Cardiac fibroblast (primary cell): ENCODE data around the gene CFAP141.
A peak's percentile ranks its signal among the peaks of the same experiment; 100 is the strongest.

ENCODE experiments used
- DNase-seq, 2 donors: peaks; one replicate each; pipeline versions ENCODE4 v3.0.0 to v3.0.0-alpha.2; 2010; ENCODE audit warnings: low read depth in 2 of 2
- H3K4me3 ChIP-seq, 2 donors: replicated peaks in 1 of 2; 1 replicate in 1 of 2; 2 replicates in 1 of 2; pipeline ENCODE4 v1.5.1; 2011; ENCODE audit warnings: low read depth in 2 of 2, low read length in 2 of 2, mild to moderate bottlenecking in 2 of 2, moderate library complexity in 1 of 2
- CTCF ChIP-seq: IDR thresholded peaks from one replicate; pipeline ENCODE4 v1.5.1; 2011; ENCODE audit warnings: low read depth, mild to moderate bottlenecking, low read length, inconsistent platforms

Gene CFAP141

DNA sequence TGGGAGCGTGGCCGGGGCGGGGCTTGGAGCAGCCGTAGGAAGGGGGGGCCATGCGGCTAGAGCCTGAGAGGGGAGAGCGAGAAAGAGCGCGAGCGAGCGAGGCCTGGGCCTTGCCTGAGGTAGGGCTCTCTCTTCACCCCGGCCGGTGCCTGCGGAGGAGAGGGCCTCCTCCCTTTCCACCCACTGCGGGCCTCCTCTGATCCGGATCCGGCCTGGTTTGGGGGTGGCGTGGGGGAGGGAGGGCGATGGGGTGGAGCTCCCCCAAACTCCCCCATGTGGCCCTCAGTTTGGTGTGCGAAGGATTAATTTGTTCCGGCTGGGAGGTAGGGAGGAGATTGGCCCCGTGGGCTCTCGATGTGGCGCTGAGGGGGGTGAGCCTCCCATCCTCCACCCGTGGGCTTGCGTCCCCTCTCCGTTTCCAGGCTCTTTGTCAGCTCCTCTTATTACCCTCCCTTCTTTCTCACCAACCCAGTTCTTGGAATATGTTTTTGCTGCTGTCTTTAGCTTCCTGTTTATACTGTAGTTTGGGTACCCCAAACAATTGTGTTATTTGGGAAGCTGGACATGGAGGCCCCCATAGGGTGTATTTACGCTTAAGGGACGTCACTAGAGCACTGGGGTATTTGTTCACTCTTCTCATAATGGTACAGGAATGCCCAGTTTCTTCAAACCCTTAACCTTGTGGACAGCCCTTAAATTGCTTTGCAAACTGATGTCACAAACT is 15.3 kb upstream of the CFAP141 start:
- DNase-seq = peak; percentile 77 to 79
- no peak for TF ChIP-seq CTCF
- H3K4me3 ChIP-seq = peak overlapping the region; percentile 84 to 89

DNA sequence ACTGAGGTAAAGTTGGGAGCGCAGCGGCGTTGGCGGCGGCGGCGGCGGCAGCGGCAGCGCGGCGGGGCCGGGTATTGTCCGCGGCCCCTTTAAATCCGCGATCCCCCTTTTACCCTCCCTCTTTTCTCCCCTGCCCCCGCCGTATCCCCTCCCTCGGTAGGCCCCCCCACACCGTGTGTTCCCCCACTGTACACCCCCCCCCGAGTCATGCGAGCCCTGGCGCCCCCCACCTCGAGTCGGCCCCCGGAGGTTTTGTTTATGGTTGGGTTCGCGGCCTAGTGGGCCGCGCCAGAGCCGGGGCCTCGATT is 14.8 kb upstream of the CFAP141 start:
- no peak for DNase-seq
- H3K4me3 ChIP-seq = peak overlapping the region; percentile 84 to 89
- no peak for TF ChIP-seq CTCF

DNA sequence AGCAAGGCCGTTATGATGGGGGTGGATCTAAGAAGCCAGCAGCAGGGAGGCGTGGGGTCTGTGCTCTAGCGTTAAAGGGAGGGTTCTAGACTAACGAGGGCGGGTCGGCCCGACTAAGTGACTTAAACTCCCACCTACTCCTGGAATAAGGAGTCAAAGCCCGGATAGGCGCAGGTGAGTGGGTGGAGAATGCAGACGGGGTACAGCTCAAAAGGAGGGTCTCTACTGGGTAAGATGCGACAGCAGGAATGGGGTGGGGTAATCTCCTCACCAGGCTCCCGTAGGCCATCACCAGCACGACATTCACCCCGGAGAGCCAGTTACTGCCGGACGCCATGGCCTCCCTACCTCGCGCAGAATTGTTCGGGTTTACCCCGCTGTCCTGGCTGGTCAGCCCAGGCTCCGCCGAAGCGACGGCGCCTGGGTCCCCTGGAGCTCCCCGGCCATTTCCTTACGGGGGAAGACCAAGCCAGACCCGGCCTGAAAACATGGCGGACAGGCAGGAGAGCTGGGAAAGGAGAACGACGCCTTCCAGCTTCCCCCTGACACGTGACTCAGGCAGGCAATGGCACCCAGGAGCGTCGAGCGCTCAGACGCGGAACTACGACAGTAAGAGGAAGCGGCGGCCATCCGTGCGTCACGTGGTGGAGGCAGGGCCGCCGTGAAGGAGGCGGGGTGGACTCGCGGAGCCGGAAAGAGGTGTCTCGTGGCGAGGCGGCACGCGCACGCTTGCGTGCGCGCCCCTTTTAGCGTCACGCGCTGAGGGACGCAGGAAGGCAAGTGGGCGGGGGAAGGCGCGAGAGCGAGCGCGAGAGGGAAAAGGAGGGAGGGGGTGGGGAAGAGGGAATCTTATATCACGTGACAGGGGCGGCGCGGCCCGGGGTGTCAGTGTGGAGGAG is 14.2 kb upstream of the CFAP141 start, which contains the start of gene UBAP2L:
TSS of gene UBAP2L (plus strand) at position 885 of the 899 bp plus-strand sequence. CDS start 4,169 bp downstream, outside the sequence.
- DNase-seq = peak; percentile 99 to 100
- peak within 1 kb of the TSS; percentile 96 for H3K4me3 ChIP-seq
- no peak for TF ChIP-seq CTCF

GRCh38 chr1:154219541-154219940 is 13.4 kb upstream of the CFAP141 start:
- DNase-seq = peak; percentile 25 to 42
- no peak for TF ChIP-seq CTCF
- peak overlapping the region; percentile 96 for H3K4me3 ChIP-seq

GRCh38 chr1:154218545-154218944 is 12.4 kb upstream of the CFAP141 start:
- no peak overlapping the region for H3K4me3 ChIP-seq
- no peak for TF ChIP-seq CTCF
- DNase-seq = no peak

GRCh38 chr1:154213274-154213673 is 7.1 kb upstream of the CFAP141 start:
- DNase-seq = peak in 1 of 2 donors; percentile 61
- H3K4me3 ChIP-seq = no peak overlapping the region
- TF ChIP-seq CTCF = no peak
